HCT116 (cell line): Measurements from ENCODE around the gene PCDHGA1. TPM values are rescaled to one million over a fixed set of nuclear protein-coding genes. Genes with fewer than 3 reads are reported as not detected.
"Not testable (repeated sequence)": the region's sequence is repeated elsewhere in the genome, so short reads cannot be mapped to it uniquely, and the experiment has no call there.

Experiments used
- ATAC-seq: fragments of 200-7000 bp; cut with Tn5 transposase; 2 replicates; pipeline ENCODE4 v1.9.1; 2020; ENCODE audit warnings: mild to moderate bottlenecking, moderate library complexity
- BruUV-seq: library from RNA; stranded (reverse); fragments of 400-500 nt; replicated peaks from 2 replicates; lab custom pipeline; 2021; lab: Mats Ljungman, UMichigan
- CTCF ChIA-PET: fragments of 300-600 bp; sonication (Branson Sonifier 250); formaldehyde crosslinking; loops from one replicate; lab custom pipeline; 2021; ENCODE audit warnings: antibody characterized with exemption; lab: Charles Lee
- POLR2A ChIA-PET: fragments of 300-600, 350-600 bp; sonication (Branson Sonifier 250); formaldehyde crosslinking; loops from one replicate; lab custom pipeline; 2021; ENCODE audit warnings: antibody characterized with exemption; lab: Charles Lee
- RAD21 ChIA-PET, 2 experiments: fragments of 300-600 bp; sonication (Branson Sonifier 250); formaldehyde crosslinking; loops; one replicate each; lab custom pipeline; 2023; ENCODE audit warnings: low total read pairs in 2 of 2; ENCODE audit not compliant: uncharacterized antibody in 2 of 2, unreplicated experiment in 2 of 2, low non-redundant PET in 1 of 2; lab: Charles Lee
- DNase-seq: peaks from one replicate; pipeline ENCODE4 v3.0.0-alpha.2; 2010; ENCODE audit warnings: low read depth, low spot score
- H2AFZ ChIP-seq: fragments of 200-600 bp; shearing (Covaris generic), sonication (generic); 2 replicates; pipeline ENCODE4 v1.6.1; 2017; ENCODE audit warnings: low read depth, mixed run types, mixed read lengths, antibody characterized with exemption, low read length; ENCODE audit not compliant: poor library complexity, severe bottlenecking
- H3K27ac ChIP-seq: 2 replicates; pipeline ENCODE4 v1.5.1; 2012; ENCODE audit warnings: low read depth, low read length
- H3K27me3 ChIP-seq: fragments of 200-600 bp; sonication (generic); 2 replicates; pipeline ENCODE4 v1.6.1; 2016; ENCODE audit warnings: mixed run types, low read length, mixed read lengths; ENCODE audit not compliant: insufficient read depth
- H3K36me3 ChIP-seq, 2 experiments: fragments of 200-500 bp in 1 of 2; fragments of 200-600 bp in 1 of 2; sonication (Bioruptor generic) in 1 of 2; sonication (generic) in 1 of 2; 2 replicates each; pipeline versions ENCODE4 v1.5.1 to v1.6.1; 2014 to 2016; ENCODE audit warnings: low read length in 2 of 2, inconsistent platforms in 1 of 2, mixed read lengths in 1 of 2, mixed run types in 1 of 2; ENCODE audit not compliant: insufficient read depth in 2 of 2, control insufficient read depth in 1 of 2
- H3K4me1 ChIP-seq, 2 experiments: fragments of 200-600 bp in 1 of 2; sonication (generic) in 1 of 2; 2 replicates each; pipeline versions ENCODE4 v1.5.1 to v1.6.1; 2012 to 2017; ENCODE audit warnings: low read length in 2 of 2, inconsistent platforms in 1 of 2, mild to moderate bottlenecking in 1 of 2, mixed read lengths in 1 of 2, mixed run types in 1 of 2, moderate library complexity in 1 of 2; ENCODE audit not compliant: insufficient read depth in 2 of 2, control insufficient read depth in 1 of 2
- H3K4me2 ChIP-seq: fragments of 200-600 bp; sonication (generic); 2 replicates; pipeline ENCODE4 v1.6.1; 2017; ENCODE audit warnings: mixed run types, low read length, mixed read lengths
- H3K4me3 ChIP-seq, 2 experiments: fragments of 200-600 bp in 1 of 2; sonication (generic) in 1 of 2; replicated peaks in 1 of 2; 2 replicates each; pipeline ENCODE4 v1.5.1; 2011 to 2016; ENCODE audit warnings: low read length in 2 of 2, control low read depth in 1 of 2, low read depth in 1 of 2, mild to moderate bottlenecking in 1 of 2, mixed read lengths in 1 of 2, mixed run types in 1 of 2
- H3K79me2 ChIP-seq: fragments of 200-600 bp; sonication (generic); 2 replicates; pipeline ENCODE4 v1.6.1; 2017; ENCODE audit warnings: mild to moderate bottlenecking, mixed run types, low read length, moderate library complexity, mixed read lengths; ENCODE audit not compliant: insufficient read depth
- H3K9ac ChIP-seq: fragments of 200-600 bp; sonication (generic); 2 replicates; pipeline ENCODE4 v1.6.1; 2016; ENCODE audit warnings: low read length, mixed read lengths
- H3K9me2 ChIP-seq: fragments of 200-600 bp; sonication (generic), shearing (Covaris generic); 2 replicates; pipeline ENCODE4 v1.6.1; 2017; ENCODE audit warnings: mixed run types, mild to moderate bottlenecking, moderate library complexity; ENCODE audit not compliant: insufficient read depth
- H3K9me3 ChIP-seq, 2 experiments: fragments of 200-500 bp in 1 of 2; fragments of 200-600 bp in 1 of 2; sonication (Bioruptor generic) in 1 of 2; sonication (generic) in 1 of 2; 2 replicates each; pipeline ENCODE4 v1.6.1; 2014 to 2017; ENCODE audit warnings: low read length in 2 of 2, mixed read lengths in 2 of 2, inconsistent platforms in 1 of 2, low read depth in 1 of 2, mild to moderate bottlenecking in 1 of 2, mixed run types in 1 of 2, moderate library complexity in 1 of 2; ENCODE audit not compliant: control insufficient read depth in 1 of 2, insufficient read depth in 1 of 2
- H4K20me1 ChIP-seq: fragments of 200-600 bp; sonication (generic), shearing (Covaris generic); 2 replicates; pipeline ENCODE4 v1.6.1; 2017; ENCODE audit warnings: mixed run types, mild to moderate bottlenecking, moderate library complexity; ENCODE audit not compliant: insufficient read depth
- TCF7L2 ChIP-seq: IDR thresholded peaks from 2 replicates; pipeline ENCODE4 v1.7.0; 2011; ENCODE audit warnings: borderline replicate concordance, inconsistent platforms; ENCODE audit not compliant: insufficient read depth, insufficient read length; ENCODE audit errors: extremely low read depth
- intact Hi-C: fragments of 100-400 bp; cut with micrococcal nuclease; formaldehyde crosslinking; loops from 2 replicates; pipeline ENCODE4 v1.10.0; 2022
- total RNA-seq: library from RNA; stranded (reverse); gene quantifications from one replicate; pipeline ENCODE4 v1.2.1, GENCODE V29; 2021; ENCODE audit not compliant: unreplicated experiment
- TF ChIP-seq, protein P1 (sequence below): IDR thresholded peaks from 2 replicates; pipeline ENCODE4 v1.6.1; 2012

The PCDHGA1 gene
- total RNA-seq, 1 experiment from 2014 or later: 0.05 TPM

DNA sequence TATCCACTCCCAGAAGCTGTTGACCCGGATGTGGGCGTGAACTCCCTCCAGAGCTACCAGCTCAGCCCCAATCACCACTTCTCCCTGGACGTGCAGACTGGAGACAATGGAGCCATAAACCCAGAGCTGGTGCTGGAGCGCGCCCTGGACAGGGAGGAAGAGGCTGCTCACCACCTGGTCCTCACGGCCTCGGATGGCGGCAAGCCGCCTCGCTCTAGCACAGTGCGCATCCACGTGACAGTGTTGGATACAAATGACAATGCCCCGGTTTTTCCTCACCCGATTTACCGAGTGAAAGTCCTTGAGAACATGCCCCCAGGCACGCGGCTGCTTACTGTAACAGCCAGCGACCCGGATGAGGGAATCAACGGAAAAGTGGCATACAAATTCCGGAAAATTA lies 63.0 kb downstream of the PCDHGA1 start (continued):
- TF ChIP-seq TCF7L2: no peak
- TF ChIP-seq, protein P1, sequence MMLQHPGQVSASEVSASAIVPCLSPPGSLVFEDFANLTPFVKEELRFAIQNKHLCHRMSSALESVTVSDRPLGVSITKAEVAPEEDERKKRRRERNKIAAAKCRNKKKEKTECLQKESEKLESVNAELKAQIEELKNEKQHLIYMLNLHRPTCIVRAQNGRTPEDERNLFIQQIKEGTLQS: no peak

DNA sequence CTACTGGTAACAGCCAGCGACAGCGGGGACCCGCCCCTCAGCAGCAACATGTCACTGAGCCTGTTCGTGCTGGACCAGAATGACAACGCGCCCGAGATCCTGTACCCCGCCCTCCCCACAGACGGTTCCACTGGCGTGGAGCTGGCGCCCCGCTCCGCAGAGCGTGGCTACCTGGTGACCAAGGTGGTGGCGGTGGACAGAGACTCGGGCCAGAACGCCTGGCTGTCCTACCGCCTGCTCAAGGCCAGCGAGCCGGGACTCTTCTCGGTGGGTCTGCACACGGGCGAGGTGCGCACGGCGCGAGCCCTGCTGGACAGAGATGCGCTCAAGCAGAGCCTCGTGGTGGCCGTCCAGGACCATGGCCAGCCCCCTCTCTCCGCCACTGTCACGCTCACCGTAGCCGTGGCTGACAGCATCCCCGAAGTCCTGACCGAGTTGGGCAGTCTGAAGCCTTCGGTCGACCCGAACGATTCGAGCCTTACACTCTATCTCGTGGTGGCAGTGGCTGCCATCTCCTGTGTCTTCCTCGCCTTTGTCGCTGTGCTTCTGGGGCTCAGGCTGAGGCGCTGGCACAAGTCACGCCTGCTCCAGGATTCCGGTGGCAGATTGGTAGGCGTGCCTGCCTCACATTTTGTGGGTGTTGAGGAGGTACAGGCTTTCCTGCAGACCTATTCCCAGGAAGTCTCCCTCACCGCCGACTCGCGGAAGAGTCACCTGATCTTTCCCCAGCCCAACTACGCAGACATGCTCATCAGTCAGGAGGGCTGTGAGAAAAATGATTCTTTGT lies 64.3 kb downstream of the PCDHGA1 start:
- H3K27me3 ChIP-seq, DNase-seq, RAD21 ChIA-PET, H3K9ac ChIP-seq, H3K27ac ChIP-seq, H3K79me2 ChIP-seq, H3K36me3 ChIP-seq, H2AFZ ChIP-seq, BruUV-seq, H3K4me2 ChIP-seq, H3K4me3 ChIP-seq, ATAC-seq, POLR2A ChIA-PET, H3K4me1 ChIP-seq, H3K9me2 ChIP-seq, intact Hi-C loops, H3K9me3 ChIP-seq, H4K20me1 ChIP-seq: not testable (repeated sequence)
- CTCF ChIA-PET: interaction anchor here (1.4 to 2.2 kb wide), 2 partner anchors 169 to 172 kb away, joined by 3 to 5 read pairs; partner anchors contain the start of gene PCDHB14

- DNase-seq, H3K27me3 ChIP-seq, H3K36me3 ChIP-seq, RAD21 ChIA-PET, H3K9me3 ChIP-seq, H3K27ac ChIP-seq, H2AFZ ChIP-seq, H4K20me1 ChIP-seq, H3K4me3 ChIP-seq, BruUV-seq, H3K9me2 ChIP-seq, intact Hi-C loops, H3K9ac ChIP-seq, H3K79me2 ChIP-seq, H3K4me2 ChIP-seq, H3K4me1 ChIP-seq, POLR2A ChIA-PET, ATAC-seq: not testable (repeated sequence)
- CTCF ChIA-PET: interaction anchor here (1.3 kb wide), 1 partner anchor 15 kb away, joined by 4 read pairs; the partner anchor contains the start of gene PCDHGA10
Observed at GRCh38 chr5:141397756-141398551, 67.6 kb downstream of the PCDHGA1 start, which contains the start of gene PCDHGB5. Gene PCDHGB5 (plus strand): TSS chr5:141397947. CDS start chr5:141398128, 181 bp downstream.
